GM12878 (cell line): Measurements from ENCODE around the gene CILP. TPM values are rescaled to one million over a fixed set of nuclear protein-coding genes. Genes with fewer than 3 reads are reported as not detected.

Source experiments
- ATAC-seq: fragments of 200-7000 bp; cut with Tn5 transposase; 3 replicates; pipeline ENCODE4 v1.9.1; 2020; ENCODE audit warnings: mild to moderate bottlenecking, moderate library complexity
- BruUV-seq: library from RNA; stranded (reverse); fragments of 400-500 nt; replicated peaks from 2 replicates; lab custom pipeline; 2021; lab: Mats Ljungman, UMichigan
- CTCF ChIA-PET: fragments of 300-600 bp; sonication (Branson Sonifier 250); formaldehyde crosslinking; extraction: SDS; loops from one replicate; lab custom pipeline; 2021; ENCODE audit warnings: inconsistent platforms; lab: Yijun Ruan, JAX
- POLR2A ChIA-PET: fragments of 350-600 bp; formaldehyde crosslinking; extraction: SDS; loops from one replicate; lab custom pipeline; 2021; ENCODE audit warnings: inconsistent platforms; lab: Charles Lee
- RAD21 ChIA-PET: fragments of 300-600 bp; sonication (Branson Sonifier 250); formaldehyde crosslinking; loops from one replicate; lab custom pipeline; 2023; ENCODE audit warnings: antibody characterized with exemption; ENCODE audit not compliant: unreplicated experiment; lab: Charles Lee
- SMC1A ChIA-PET: fragments of 300-600 bp; sonication (Branson Sonifier 250); formaldehyde crosslinking; loops from one replicate; lab custom pipeline; 2023; ENCODE audit not compliant: unreplicated experiment, uncharacterized antibody; lab: Charles Lee
- DNase-seq: peaks from one replicate; pipeline ENCODE4 v3.0.0-alpha.2; 2011; ENCODE audit warnings: low read depth, low spot score
- FAIRE-seq: peaks from 3 replicates; lab custom pipeline; 2011; peaks lifted over from hg19 to GRCh38; lab: Jason Lieb, UNC
- H2AFZ ChIP-seq: 2 replicates; pipeline ENCODE4 v1.6.0; 2011; ENCODE audit warnings: low read depth, low read length, control low read depth; ENCODE audit not compliant: control insufficient read depth
- H3K27ac ChIP-seq: 2 replicates; pipeline ENCODE4 v1.5.1; 2011; ENCODE audit warnings: control low read depth; ENCODE audit not compliant: control insufficient read depth, insufficient read depth
- H3K27me3 ChIP-seq, 2 experiments: replicated peaks in 1 of 2; 2 replicates each; pipeline versions ENCODE4 v1.6.0 to v1.6.1; 2011; ENCODE audit warnings: low read length in 1 of 2; ENCODE audit not compliant: control insufficient read depth in 2 of 2, insufficient read depth in 2 of 2
- H3K36me3 ChIP-seq, 2 experiments: 2 replicates each; pipeline ENCODE4 v1.5.1; 2011; ENCODE audit warnings: low read length in 1 of 2; ENCODE audit not compliant: control insufficient read depth in 2 of 2, insufficient read depth in 2 of 2
- H3K4me1 ChIP-seq: 2 replicates; pipeline ENCODE4 v1.6.1; 2011; ENCODE audit warnings: mild to moderate bottlenecking, low read length, moderate library complexity, mixed read lengths; ENCODE audit not compliant: control insufficient read depth, insufficient read depth
- H3K4me2 ChIP-seq: 2 replicates; pipeline ENCODE4 v1.6.0; 2011; ENCODE audit warnings: control low read depth; ENCODE audit not compliant: control insufficient read depth, insufficient read depth
- H3K4me3 ChIP-seq: fragments of 200-600 bp; sonication (generic); 2 replicates; pipeline ENCODE4 v1.5.1; 2016
- H3K79me2 ChIP-seq: 2 replicates; pipeline ENCODE4 v1.6.0; 2011; ENCODE audit warnings: low read length; ENCODE audit not compliant: control insufficient read depth, insufficient read depth
- H3K9ac ChIP-seq: 2 replicates; pipeline ENCODE4 v1.8.0; 2011; ENCODE audit warnings: low read length, control low read depth, mixed read lengths; ENCODE audit not compliant: control insufficient read depth, insufficient read depth
- H3K9me3 ChIP-seq: replicated peaks from 3 replicates; pipeline ENCODE4 v1.5.1; 2011; ENCODE audit warnings: mild to moderate bottlenecking, low read length; ENCODE audit not compliant: control insufficient read depth, insufficient read depth
- H4K20me1 ChIP-seq: 2 replicates; pipeline ENCODE4 v1.6.0; 2011; ENCODE audit not compliant: control insufficient read depth, insufficient read depth
- BHLHE40 ChIP-seq, 2 experiments: fragments of 450-650 bp in 1 of 2; IDR thresholded peaks; 2 replicates each; pipeline ENCODE4 v1.6.1; 2011 to 2017; ENCODE audit warnings: low read depth in 2 of 2, borderline replicate concordance in 1 of 2, improper control_type of control experiment in 1 of 2, low read length in 1 of 2, mild to moderate bottlenecking in 1 of 2
- DPF2 ChIP-seq: fragments of 450-650 bp; IDR thresholded peaks from 2 replicates; pipeline ENCODE4 v1.6.1; 2017; ENCODE audit warnings: mild to moderate bottlenecking
- ESRRA ChIP-seq: IDR thresholded peaks from 2 replicates; pipeline ENCODE4 v1.6.1; 2012; ENCODE audit warnings: mild to moderate bottlenecking, low read length, improper control_type of control experiment
- HDAC2 ChIP-seq: fragments of 200-600 bp; sonication (generic); IDR thresholded peaks from 2 replicates; pipeline ENCODE4 v1.6.1; 2017
- HDAC6 ChIP-seq: fragments of 200-600 bp; sonication (generic); IDR thresholded peaks from one replicate; pipeline ENCODE4 v1.8.0; 2017; ENCODE audit warnings: antibody characterized with exemption; ENCODE audit not compliant: unreplicated experiment
- JUNB ChIP-seq: IDR thresholded peaks from 2 replicates; pipeline ENCODE4 v1.6.1; 2016; ENCODE audit warnings: antibody characterized with exemption, mild to moderate bottlenecking
- MXI1 ChIP-seq: fragments of 150-350 bp; IDR thresholded peaks from 2 replicates; pipeline ENCODE4 v1.6.1; 2011; ENCODE audit warnings: low read depth, mild to moderate bottlenecking, inconsistent platforms, low read length, improper control_type of control experiment
- NFXL1 ChIP-seq: fragments of 450-650 bp; IDR thresholded peaks from 2 replicates; pipeline ENCODE4 v1.6.1; 2017; ENCODE audit warnings: antibody characterized with exemption, mild to moderate bottlenecking, borderline replicate concordance
- NR2C1 ChIP-seq: fragments of 450-650 bp; IDR thresholded peaks from 2 replicates; pipeline ENCODE4 v1.6.1; 2017; ENCODE audit warnings: antibody characterized with exemption, mild to moderate bottlenecking, moderate library complexity
- SPI1 ChIP-seq: IDR thresholded peaks from 2 replicates; pipeline ENCODE4 v1.6.1; 2011; ENCODE audit warnings: low read depth, mild to moderate bottlenecking, low read length, moderate library complexity, borderline replicate concordance; ENCODE audit not compliant: insufficient read depth
- STAT3 ChIP-seq: IDR thresholded peaks from 2 replicates; pipeline ENCODE4 v1.6.1; 2011; ENCODE audit warnings: low read depth, low read length, improper control_type of control experiment
- SUPT20H ChIP-seq: IDR thresholded peaks from 2 replicates; pipeline ENCODE4 v1.6.1; 2011; ENCODE audit warnings: low read depth, mild to moderate bottlenecking, low read length, moderate library complexity, borderline replicate concordance; ENCODE audit not compliant: control insufficient read depth
- YBX1 ChIP-seq: fragments of 450-650 bp; IDR thresholded peaks from 2 replicates; pipeline ENCODE4 v1.6.1; 2016; ENCODE audit warnings: antibody characterized with exemption
- ZBED1 ChIP-seq: IDR thresholded peaks from 2 replicates; pipeline ENCODE4 v1.6.1; 2016; ENCODE audit warnings: borderline replicate concordance
- ZNF207 ChIP-seq: fragments of 450-650 bp; IDR thresholded peaks from 2 replicates; pipeline ENCODE4 v1.6.1; 2014; ENCODE audit warnings: antibody characterized with exemption, mild to moderate bottlenecking, borderline replicate concordance
- WGBS: methylation state at CpG from one replicate; pipeline ENCODE4 v1.1.6; 2016; ENCODE audit warnings: low lambda C conversion rate; ENCODE audit not compliant: insufficient replicate concordance, insufficient coverage; ENCODE audit errors: missing lambda C conversion rate; 5-methylcytosine and 5-hydroxymethylcytosine counted together
- in situ Hi-C: fragments of 300-500 bp; cut with MboI; formaldehyde crosslinking; loops from 9 replicates; pipeline ENCODE4 v1.14.3; 2018; ENCODE audit warnings: mixed read lengths
- intact Hi-C: fragments of 100-400 bp; cut with micrococcal nuclease; formaldehyde crosslinking; loops from one replicate; pipeline ENCODE4 v1.14.2; 2022; ENCODE audit not compliant: unreplicated experiment
- polyA plus RNA-seq, 11 experiments: library from polyadenylated mRNA; depleted of rRNA in 4 of 11; unstranded in 6 of 11; stranded (reverse) in 5 of 11; fragments of >200 nt; fragmentation: Nextera tagmentation in 4 of 11; fragmentation: Illumina TruSeq in 1 of 11; extraction: Ambion mirVana in 4 of 11; extraction: Trizol in 1 of 11; gene quantifications; 1 replicate in 1 of 11; 2 replicates in 10 of 11; pipeline versions ENCODE4 v1.2.1 to v1.2.3, GENCODE V29; 2011 to 2016; ENCODE audit warnings: inconsistent platforms in 2 of 11, missing spikeins in 2 of 11, low read depth in 1 of 11
- total RNA-seq, 4 experiments: library from RNA; depleted of rRNA in 3 of 4; stranded (reverse); fragments of >200 nt in 3 of 4; fragmentation: Illumina TruSeq in 1 of 4; extraction: Trizol in 1 of 4; gene quantifications; 2 replicates each; pipeline versions ENCODE4 v1.2.1 to v1.2.3, GENCODE V29; 2013 to 2021
- TF ChIP-seq, protein P1 (sequence below): IDR thresholded peaks from 2 replicates; pipeline ENCODE4 v1.6.1; 2012; ENCODE audit warnings: improper control_type of control experiment, low read depth, low read length; ENCODE audit not compliant: insufficient replicate concordance
- TF ChIP-seq, protein P2 (sequence below): IDR thresholded peaks from 2 replicates; pipeline ENCODE4 v1.6.1; 2011; ENCODE audit warnings: low read depth, low read length, improper control_type of control experiment, borderline replicate concordance

CILP gene
- total and polyA plus RNA-seq, 10 of the 15 experiments (the other 5 are each of a cell fraction or from before 2014, with no cell fraction given), result 0.03 to 0.06 (median 0.04) TPM; not detected in 4

DNA sequence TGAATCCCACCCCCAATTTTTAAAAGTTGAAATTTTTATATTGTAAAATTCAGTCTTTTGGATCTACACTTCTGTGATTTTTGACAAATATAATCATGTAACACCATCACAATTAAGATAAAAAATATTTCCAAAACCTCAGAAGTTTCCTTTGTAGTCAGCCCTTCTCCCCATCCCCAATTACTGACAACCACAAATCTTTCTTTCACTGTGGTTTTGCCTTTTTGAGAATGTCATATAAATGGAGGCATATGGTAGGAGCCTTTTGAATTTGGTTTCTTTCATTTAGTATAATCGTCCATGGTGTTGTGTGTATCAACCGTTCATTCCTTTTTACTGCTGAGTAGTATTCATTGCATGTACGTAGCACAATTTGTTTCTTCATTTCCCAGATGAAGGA, 7.9 kb upstream of the CILP start:
- ChIA-PET CTCF (no interaction called here), RAD21 (no interaction called here), POLR2A (no interaction called here), SMC1A (no interaction called here)
- ATAC-seq, result no peak
- Histone ChIP-seq H3K4me3 (no peak overlapping the region), H3K4me1 (no peaks in the 10 kb centered on the region), H3K27me3 (no peaks in the 10 kb centered on the region), H3K36me3 (no peaks in the 10 kb centered on the region)
- BruUV-seq, result no TSS peak
- FAIRE-seq, result no peak
- TF ChIP-seq JUNB, result no peak
- TF ChIP-seq NFXL1, result no peak
- TF ChIP-seq NR2C1, result no peak
- no peak for TF ChIP-seq DPF2
- no peak for TF ChIP-seq HDAC6
- no peak for TF ChIP-seq BHLHE40 (IDR thresholded peaks at IDR 0.05; ENCODE audit: borderline replicate concordance in 1 of 2, low read depth in 2 of 2, low read length in 1 of 2)
- TF ChIP-seq SPI1, result no peak
- TF ChIP-seq YBX1, result no peak
- TF ChIP-seq ZBED1, result no peak
- TF ChIP-seq HDAC2, result no peak
- no peak for TF ChIP-seq ZNF207
- TF ChIP-seq STAT3, result no peak
- TF ChIP-seq ESRRA, result no peak
- TF ChIP-seq SUPT20H, result no peak
- no peak for TF ChIP-seq MXI1
- TF ChIP-seq, protein P1, sequence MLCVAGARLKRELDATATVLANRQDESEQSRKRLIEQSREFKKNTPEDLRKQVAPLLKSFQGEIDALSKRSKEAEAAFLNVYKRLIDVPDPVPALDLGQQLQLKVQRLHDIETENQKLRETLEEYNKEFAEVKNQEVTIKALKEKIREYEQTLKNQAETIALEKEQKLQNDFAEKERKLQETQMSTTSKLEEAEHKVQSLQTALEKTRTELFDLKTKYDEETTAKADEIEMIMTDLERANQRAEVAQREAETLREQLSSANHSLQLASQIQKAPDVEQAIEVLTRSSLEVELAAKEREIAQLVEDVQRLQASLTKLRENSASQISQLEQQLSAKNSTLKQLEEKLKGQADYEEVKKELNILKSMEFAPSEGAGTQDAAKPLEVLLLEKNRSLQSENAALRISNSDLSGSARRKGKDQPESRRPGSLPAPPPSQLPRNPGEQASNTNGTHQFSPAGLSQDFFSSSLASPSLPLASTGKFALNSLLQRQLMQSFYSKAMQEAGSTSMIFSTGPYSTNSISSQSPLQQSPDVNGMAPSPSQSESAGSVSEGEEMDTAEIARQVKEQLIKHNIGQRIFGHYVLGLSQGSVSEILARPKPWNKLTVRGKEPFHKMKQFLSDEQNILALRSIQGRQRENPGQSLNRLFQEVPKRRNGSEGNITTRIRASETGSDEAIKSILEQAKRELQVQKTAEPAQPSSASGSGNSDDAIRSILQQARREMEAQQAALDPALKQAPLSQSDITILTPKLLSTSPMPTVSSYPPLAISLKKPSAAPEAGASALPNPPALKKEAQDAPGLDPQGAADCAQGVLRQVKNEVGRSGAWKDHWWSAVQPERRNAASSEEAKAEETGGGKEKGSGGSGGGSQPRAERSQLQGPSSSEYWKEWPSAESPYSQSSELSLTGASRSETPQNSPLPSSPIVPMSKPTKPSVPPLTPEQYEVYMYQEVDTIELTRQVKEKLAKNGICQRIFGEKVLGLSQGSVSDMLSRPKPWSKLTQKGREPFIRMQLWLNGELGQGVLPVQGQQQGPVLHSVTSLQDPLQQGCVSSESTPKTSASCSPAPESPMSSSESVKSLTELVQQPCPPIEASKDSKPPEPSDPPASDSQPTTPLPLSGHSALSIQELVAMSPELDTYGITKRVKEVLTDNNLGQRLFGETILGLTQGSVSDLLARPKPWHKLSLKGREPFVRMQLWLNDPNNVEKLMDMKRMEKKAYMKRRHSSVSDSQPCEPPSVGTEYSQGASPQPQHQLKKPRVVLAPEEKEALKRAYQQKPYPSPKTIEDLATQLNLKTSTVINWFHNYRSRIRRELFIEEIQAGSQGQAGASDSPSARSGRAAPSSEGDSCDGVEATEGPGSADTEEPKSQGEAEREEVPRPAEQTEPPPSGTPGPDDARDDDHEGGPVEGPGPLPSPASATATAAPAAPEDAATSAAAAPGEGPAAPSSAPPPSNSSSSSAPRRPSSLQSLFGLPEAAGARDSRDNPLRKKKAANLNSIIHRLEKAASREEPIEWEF, result no peak
- TF ChIP-seq, protein P2, sequence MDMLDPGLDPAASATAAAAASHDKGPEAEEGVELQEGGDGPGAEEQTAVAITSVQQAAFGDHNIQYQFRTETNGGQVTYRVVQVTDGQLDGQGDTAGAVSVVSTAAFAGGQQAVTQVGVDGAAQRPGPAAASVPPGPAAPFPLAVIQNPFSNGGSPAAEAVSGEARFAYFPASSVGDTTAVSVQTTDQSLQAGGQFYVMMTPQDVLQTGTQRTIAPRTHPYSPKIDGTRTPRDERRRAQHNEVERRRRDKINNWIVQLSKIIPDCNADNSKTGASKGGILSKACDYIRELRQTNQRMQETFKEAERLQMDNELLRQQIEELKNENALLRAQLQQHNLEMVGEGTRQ, result no peak
- TF ChIP-seq, all 136 proteins: peak for 0
- Histone ChIP-seq H3K27ac (no peak overlapping the region), H4K20me1 (no peaks in the 10 kb centered on the region), H3K4me2 (no peak overlapping the region), H3K79me2 (no peaks in the 10 kb centered on the region), H3K9me3 (no peaks in the 10 kb centered on the region), H3K9ac (no peak overlapping the region), H2AFZ (no peak overlapping the region)
- 62% methylated on average over 3 of the region's 3 CpGs for WGBS
- intact Hi-C loops, result no loop called here
- in situ Hi-C loops, result no loop called here
- DNase-seq, result no peak
